Large intestine (tissue), 3 donors: Measurements from ENCODE around the gene ATP13A3. TPM values are rescaled to one million over a fixed set of nuclear protein-coding genes. Genes with fewer than 3 reads are reported as not detected.

Experiments used
- DNase-seq, 2 donors: peaks; one replicate each; pipeline versions ENCODE4 v3.0.0 to v3.0.0-alpha.2; 2013
- H3K27ac ChIP-seq: one replicate; pipeline ENCODE4 v1.5.1; 2013; ENCODE audit warnings: low read length
- H3K27me3 ChIP-seq: 2 replicates; pipeline ENCODE4 v1.6.1; 2013; ENCODE audit warnings: low read length; ENCODE audit not compliant: control insufficient read depth, insufficient read depth
- H3K36me3 ChIP-seq: 2 replicates; pipeline ENCODE4 v1.6.1; 2013; ENCODE audit warnings: low read length; ENCODE audit not compliant: control insufficient read depth, insufficient read depth
- H3K4me1 ChIP-seq: one replicate; pipeline ENCODE4 v1.6.1; 2013; ENCODE audit warnings: low read length; ENCODE audit not compliant: control insufficient read depth, insufficient read depth
- H3K4me3 ChIP-seq: one replicate; pipeline ENCODE4 v1.5.1; 2013; ENCODE audit warnings: low read length
- H3K9me3 ChIP-seq: one replicate; pipeline ENCODE4 v1.6.1; 2013; ENCODE audit warnings: mild to moderate bottlenecking, low read depth, low read length, moderate library complexity; ENCODE audit not compliant: control insufficient read depth
- WGBS: methylation state at CpG from one replicate; pipeline ENCODE4 v1.1.5; 2013; ENCODE audit warnings: low lambda C conversion rate; ENCODE audit not compliant: insufficient coverage; 5-methylcytosine and 5-hydroxymethylcytosine counted together
- polyA plus RNA-seq: library from polyadenylated mRNA; unstranded; fragments of 120-200 nt; gene quantifications from one replicate; pipeline ENCODE4 v1.2.1, GENCODE V29; 2013

Gene ATP13A3
- polyA plus RNA-seq, 1 donor, result 64.6 TPM

DNA sequence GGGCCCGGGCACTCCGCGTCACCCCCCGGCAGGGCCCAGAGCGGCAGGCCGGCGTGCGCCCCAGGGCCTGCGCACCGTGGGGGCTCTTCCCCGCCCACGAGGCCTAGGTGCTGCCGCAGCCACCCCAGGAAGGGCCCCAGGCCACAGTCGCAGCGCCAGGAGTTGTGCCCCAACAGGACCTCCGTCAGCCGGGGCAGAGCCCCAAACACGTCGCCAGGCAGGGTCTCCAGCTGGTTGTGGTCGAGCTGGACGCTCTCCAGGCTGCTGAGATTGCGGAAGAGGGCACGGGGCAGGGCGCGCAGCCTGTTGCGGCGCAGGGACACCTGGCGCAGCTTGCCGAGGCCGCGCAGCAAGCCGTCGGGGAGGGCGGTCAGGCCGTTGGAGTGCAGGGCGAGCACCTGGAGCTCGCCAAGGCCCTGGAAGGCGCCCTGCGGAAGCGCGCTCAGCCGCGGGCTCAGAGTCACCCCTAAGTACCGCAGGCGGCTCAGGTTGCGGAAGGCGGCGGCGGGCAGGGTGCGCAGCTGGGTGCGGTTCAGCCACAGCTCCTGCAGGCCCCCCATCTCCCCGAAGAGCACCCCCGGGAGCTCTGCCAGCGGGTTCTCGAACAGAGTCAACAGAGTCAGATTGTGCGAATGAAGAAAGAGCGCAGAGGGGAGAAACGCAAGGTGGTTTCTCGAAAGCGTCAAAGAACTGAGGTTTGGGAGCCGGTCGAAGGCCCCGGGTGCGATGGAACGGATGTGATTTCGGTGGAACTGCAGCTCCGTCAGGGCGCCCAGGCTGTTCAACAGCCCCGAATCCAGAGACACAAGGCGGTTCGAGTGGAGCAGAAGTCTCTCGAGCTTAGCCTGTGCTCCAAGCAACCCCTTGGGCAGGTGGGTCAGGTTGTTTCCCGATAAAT, 89.7 kb downstream of the ATP13A3 start:
- peaks cover 21% of the 10 kb centered on the region for H3K27me3 ChIP-seq
- no peak overlapping the region for H3K4me3 ChIP-seq
- no peak overlapping the region for H3K27ac ChIP-seq
- peaks cover 11% of the 10 kb centered on the region for H3K9me3 ChIP-seq
- H3K36me3 ChIP-seq, result no peaks in the 10 kb centered on the region
- H3K4me1 ChIP-seq, result peaks cover 24% of the 10 kb centered on the region
- no CpG with 5 or more reads among the region's 73 CpGs for WGBS
- peak in 1 of 2 donors; percentile 28 for DNase-seq

DNA sequence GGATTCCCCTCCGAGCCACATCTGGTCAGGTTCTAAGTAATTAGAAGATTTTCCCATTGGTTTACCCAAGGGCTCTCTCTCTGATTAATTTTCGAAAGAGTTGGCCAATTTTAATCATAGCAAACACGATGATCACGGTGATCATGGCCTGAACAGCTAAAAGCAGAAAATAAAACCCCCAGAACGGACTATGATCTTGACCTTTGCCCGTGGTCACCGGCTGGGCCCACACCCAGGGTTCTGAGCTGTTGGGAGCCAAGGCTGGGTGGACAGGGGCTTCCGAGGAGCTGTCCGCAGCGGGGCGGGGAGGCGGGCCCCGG, 90.3 kb downstream of the ATP13A3 start:
- WGBS, result no CpG with 5 or more reads among the region's 13 CpGs
- H3K36me3 ChIP-seq, result no peaks in the 10 kb centered on the region
- DNase-seq, result no peak
- peaks cover 24% of the 10 kb centered on the region for H3K4me1 ChIP-seq
- H3K27ac ChIP-seq, result peak overlapping the region; percentile 73
- peaks cover 11% of the 10 kb centered on the region for H3K9me3 ChIP-seq
- H3K27me3 ChIP-seq, result peaks cover 21% of the 10 kb centered on the region
- no peak overlapping the region for H3K4me3 ChIP-seq

DNA sequence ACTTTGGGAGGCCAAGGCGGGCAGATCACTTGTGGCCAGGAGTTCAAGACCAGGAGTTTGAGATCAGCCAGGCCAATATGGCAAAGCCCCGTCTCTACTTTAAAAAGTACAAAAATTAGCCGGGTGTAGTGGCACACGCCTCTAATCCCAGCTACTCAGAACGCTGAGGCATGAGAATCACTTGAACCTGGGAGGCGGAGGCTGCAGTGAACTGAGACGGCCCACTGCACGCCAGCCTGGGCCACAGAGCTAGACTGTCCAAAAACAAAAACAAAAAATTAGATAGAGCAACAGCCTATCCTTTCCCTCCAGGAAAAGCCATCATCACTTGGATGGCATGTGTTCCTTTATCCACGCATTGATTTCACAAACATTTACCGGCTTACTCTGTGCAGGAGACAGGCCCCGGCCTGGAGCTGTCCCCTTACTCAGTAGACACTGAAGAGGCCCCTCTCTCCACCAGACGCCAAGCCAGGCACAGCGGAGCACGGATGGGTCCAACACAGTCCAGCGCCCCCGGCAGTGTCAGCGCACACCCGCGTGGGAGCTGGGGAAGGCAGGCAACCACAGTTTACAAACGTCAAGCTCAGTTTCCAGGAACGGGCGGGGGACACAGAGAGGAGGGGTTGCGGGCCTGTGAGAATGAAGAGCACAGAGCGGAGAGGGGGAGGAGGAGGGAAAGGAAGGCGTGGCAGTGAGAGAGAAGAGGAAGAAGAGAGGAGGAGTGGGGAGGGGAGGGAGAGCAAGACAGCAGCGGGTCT, 90.8 kb downstream of the ATP13A3 start:
- H3K4me1 ChIP-seq, result peaks cover 24% of the 10 kb centered on the region
- H3K4me3 ChIP-seq, result no peak overlapping the region
- WGBS, result 7% methylated on average over 3 of the region's 26 CpGs
- H3K36me3 ChIP-seq, result no peaks in the 10 kb centered on the region
- DNase-seq, result peak; percentile 66 to 82
- peak overlapping the region; percentile 73 for H3K27ac ChIP-seq
- H3K27me3 ChIP-seq, result peaks cover 21% of the 10 kb centered on the region
- peaks cover 11% of the 10 kb centered on the region for H3K9me3 ChIP-seq

DNA sequence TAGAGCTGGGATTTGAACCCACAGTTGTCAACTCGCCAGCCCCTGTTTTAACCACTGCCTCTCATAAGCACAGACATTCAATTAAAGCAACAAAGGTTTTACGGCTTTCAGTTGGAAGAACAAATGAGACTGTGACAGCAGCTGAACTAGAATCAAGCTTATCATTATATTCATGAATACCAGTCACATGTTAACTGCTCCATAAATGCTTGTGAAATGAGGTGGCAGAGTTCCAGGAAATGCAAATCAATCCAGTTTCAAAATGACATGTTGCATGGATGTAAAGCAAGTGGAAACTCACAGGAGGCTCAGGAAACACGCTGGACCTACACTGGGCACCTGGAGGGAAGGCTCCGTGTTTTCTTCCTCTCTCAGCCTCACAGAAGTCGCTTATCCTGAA, 91.6 kb downstream of the ATP13A3 start:
- Histone ChIP-seq H3K9me3 (peaks cover 11% of the 10 kb centered on the region), H3K4me3 (no peak overlapping the region), H3K27ac (peak overlapping the region; percentile 73), H3K36me3 (no peaks in the 10 kb centered on the region), H3K4me1 (peaks cover 24% of the 10 kb centered on the region), H3K27me3 (peaks cover 21% of the 10 kb centered on the region)
- DNase-seq, result peak; percentile 89 to 97
- WGBS, result no CpG with 5 or more reads among the region's 5 CpGs

GRCh38 chr3:194392576-194392975, 94.2 kb downstream of the ATP13A3 start:
- peaks cover 8% of the 10 kb centered on the region for H3K27me3 ChIP-seq
- DNase-seq, result no peak
- no CpG with 5 or more reads among the region's 7 CpGs for WGBS

GRCh38 chr3:194390835-194391234, 96.0 kb downstream of the ATP13A3 start:
- no peak overlapping the region for H3K4me3 ChIP-seq
- H3K27me3 ChIP-seq, result no peaks in the 10 kb centered on the region
- H3K9me3 ChIP-seq, result no peaks in the 10 kb centered on the region
- H3K4me1 ChIP-seq, result peaks cover 10% of the 10 kb centered on the region
- no peak for DNase-seq
- H3K36me3 ChIP-seq, result no peaks in the 10 kb centered on the region
- no peak overlapping the region for H3K27ac ChIP-seq

More at GRCh38 chr3:194392576-194392975, 94.2 kb downstream of the ATP13A3 start:
- H3K9me3 ChIP-seq, result peaks cover 7% of the 10 kb centered on the region
- no peak overlapping the region for H3K27ac ChIP-seq
- no peak overlapping the region for H3K4me3 ChIP-seq
- H3K4me1 ChIP-seq, result peaks cover 23% of the 10 kb centered on the region
- no peaks in the 10 kb centered on the region for H3K36me3 ChIP-seq

DNA sequence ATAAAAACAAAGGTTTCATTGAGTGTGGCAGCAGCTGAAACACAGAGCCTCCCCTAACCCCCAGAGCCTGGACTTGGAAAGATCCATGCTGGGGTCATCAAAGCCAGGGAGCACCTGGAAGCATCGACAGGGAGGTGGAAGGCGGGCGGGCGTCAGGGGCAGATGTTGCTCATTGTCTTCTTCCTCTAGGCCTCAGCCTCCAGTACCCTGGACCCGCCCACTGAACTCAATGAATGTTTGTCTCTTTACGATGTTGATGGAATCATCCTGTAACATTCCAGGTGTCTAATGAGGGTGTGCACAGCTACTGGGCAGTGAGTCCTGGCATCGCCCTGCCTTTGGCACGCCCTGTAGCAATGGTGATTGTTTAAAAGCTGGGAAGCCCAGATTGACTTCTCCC, 97.5 kb downstream of the ATP13A3 start:
- no peak for DNase-seq
- Histone ChIP-seq H3K9me3 (no peaks in the 10 kb centered on the region), H3K36me3 (no peaks in the 10 kb centered on the region), H3K4me3 (no peak overlapping the region), H3K4me1 (no peaks in the 10 kb centered on the region), H3K27ac (no peak overlapping the region), H3K27me3 (no peaks in the 10 kb centered on the region)
- no CpG with 5 or more reads among the region's 8 CpGs for WGBS

DNA sequence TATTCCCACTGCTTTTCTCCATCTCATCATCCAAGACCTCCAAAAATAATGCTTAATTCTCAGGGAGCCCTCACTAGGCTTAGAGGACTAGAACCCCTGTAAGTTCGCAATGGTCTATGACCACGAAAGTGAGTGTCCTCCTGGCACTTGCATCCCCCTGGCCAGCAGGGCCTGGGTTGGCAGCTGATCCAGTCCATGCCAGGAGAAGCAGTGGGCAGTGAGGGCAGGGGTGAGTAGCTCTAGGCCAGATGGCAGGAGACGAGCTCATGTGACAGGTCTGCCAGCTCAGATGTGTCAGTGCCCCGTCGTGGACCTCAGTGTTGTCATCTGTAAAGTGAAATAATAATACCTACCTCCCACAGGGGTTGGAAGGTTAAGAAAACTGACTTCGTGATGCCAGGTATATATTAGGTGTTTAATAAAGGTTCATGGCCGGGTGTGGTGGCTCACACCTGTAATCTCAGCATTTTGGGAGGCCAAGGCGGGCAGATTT, 98.8 kb downstream of the ATP13A3 start:
- Histone ChIP-seq H3K4me1 (no peaks in the 10 kb centered on the region), H3K27me3 (no peaks in the 10 kb centered on the region), H3K9me3 (no peaks in the 10 kb centered on the region), H3K27ac (no peak overlapping the region), H3K36me3 (no peaks in the 10 kb centered on the region), H3K4me3 (no peak overlapping the region)
- DNase-seq, result no peak
- no CpG with 5 or more reads among the region's 8 CpGs for WGBS

- H3K4me1 ChIP-seq, result no peaks in the 10 kb centered on the region
- no CpG with 5 or more reads among the region's 6 CpGs for WGBS
- H3K27ac ChIP-seq, result no peak overlapping the region
- no peak overlapping the region for H3K4me3 ChIP-seq
- H3K9me3 ChIP-seq, result no peaks in the 10 kb centered on the region
- H3K27me3 ChIP-seq, result peaks cover 3% of the 10 kb centered on the region
- no peaks in the 10 kb centered on the region for H3K36me3 ChIP-seq
- no peak for DNase-seq
These were observed 99.5 kb downstream of the ATP13A3 start for GRCh38 chr3:194387276-194387675.

- 60% methylated on average over 1 of the region's 7 CpGs for WGBS
These were observed 100.2 kb downstream of the ATP13A3 start for GRCh38 chr3:194386648-194387047.

More at GRCh38 chr3:194386648-194387047, 100.2 kb downstream of the ATP13A3 start:
- no peak overlapping the region for H3K27ac ChIP-seq
- H3K4me3 ChIP-seq, result no peak overlapping the region
- no peaks in the 10 kb centered on the region for H3K4me1 ChIP-seq
- DNase-seq, result no peak
- H3K9me3 ChIP-seq, result no peaks in the 10 kb centered on the region
- H3K36me3 ChIP-seq, result no peaks in the 10 kb centered on the region
- H3K27me3 ChIP-seq, result peaks cover 3% of the 10 kb centered on the region
